Panc1 (cell line): Measurements from ENCODE around the gene GNMT. TPM values are rescaled to one million over a fixed set of nuclear protein-coding genes. Genes with fewer than 3 reads are reported as not detected.

Experiments used
- ATAC-seq: fragments of 200-7000 bp; cut with Tn5 transposase; 2 replicates; pipeline ENCODE4 v1.9.1; 2020; ENCODE audit warnings: mild to moderate bottlenecking, moderate library complexity
- BruUV-seq: library from RNA; stranded (reverse); fragments of 400-500 nt; replicated peaks from 2 replicates; lab custom pipeline; 2021; lab: Mats Ljungman, UMichigan
- CTCF ChIA-PET: fragments of 300-600 bp; sonication (Branson Sonifier 250); formaldehyde crosslinking; loops from one replicate; lab custom pipeline; 2022; ENCODE audit warnings: antibody characterized with exemption; lab: Charles Lee
- POLR2A ChIA-PET: fragments of 300-600 bp; sonication (Branson Sonifier 250); formaldehyde crosslinking; loops from one replicate; lab custom pipeline; 2022; ENCODE audit warnings: antibody characterized with exemption; lab: Charles Lee
- DNase-seq: peaks from one replicate; pipeline ENCODE4 v3.0.0-alpha.2; 2010; ENCODE audit warnings: low read depth, low spot score
- H3K27ac ChIP-seq: 2 replicates; pipeline ENCODE4 v1.5.1; 2011; ENCODE audit warnings: mild to moderate bottlenecking, low read length, inconsistent platforms
- H3K27me3 ChIP-seq: fragments of 200-500 bp; sonication (Bioruptor generic); 2 replicates; pipeline ENCODE4 v1.6.0; 2014; ENCODE audit warnings: low read length, inconsistent platforms; ENCODE audit not compliant: control insufficient read depth, insufficient read depth
- H3K36me3 ChIP-seq: fragments of 200-500 bp; sonication (Bioruptor generic); 2 replicates; pipeline ENCODE4 v1.5.1; 2014; ENCODE audit warnings: inconsistent platforms, mild to moderate bottlenecking, low read length, moderate library complexity; ENCODE audit not compliant: control insufficient read depth, insufficient read depth
- H3K4me1 ChIP-seq: 2 replicates; pipeline ENCODE4 v1.5.1; 2011; ENCODE audit warnings: inconsistent platforms, mild to moderate bottlenecking, low read length, moderate library complexity; ENCODE audit not compliant: control insufficient read depth, insufficient read depth
- H3K4me3 ChIP-seq, 2 experiments: 2 replicates each; pipeline ENCODE4 v1.5.1; 2011 to 2012; ENCODE audit warnings: low read depth in 2 of 2, low read length in 2 of 2, mild to moderate bottlenecking in 2 of 2, inconsistent platforms in 1 of 2, moderate library complexity in 1 of 2
- H3K9me3 ChIP-seq: fragments of 200-500 bp; sonication (Bioruptor generic); 2 replicates; pipeline ENCODE4 v1.5.1; 2014; ENCODE audit warnings: low read depth, mild to moderate bottlenecking, inconsistent platforms, low read length, moderate library complexity; ENCODE audit not compliant: control insufficient read depth, insufficient read depth
- POLR2AphosphoS5 ChIP-seq: IDR thresholded peaks from 2 replicates; pipeline ENCODE4 v1.6.1; 2012; ENCODE audit warnings: mild to moderate bottlenecking, low read depth, low read length, moderate library complexity
- SIN3A ChIP-seq: IDR thresholded peaks from 2 replicates; pipeline ENCODE4 v1.6.1; 2012; ENCODE audit warnings: low read depth, mild to moderate bottlenecking, low read length, moderate library complexity, borderline replicate concordance; ENCODE audit not compliant: insufficient read depth
- TCF7L2 ChIP-seq: IDR thresholded peaks from 2 replicates; pipeline ENCODE4 v1.6.1; 2011; ENCODE audit warnings: mild to moderate bottlenecking, low read depth, low read length, inconsistent platforms
- in situ Hi-C: cut with HindIII; loops from 2 replicates; pipeline ENCODE4 v1.10.0; 2016; ENCODE audit warnings: low sequenced_read_pairs, low pct_unique_long_range_greater_than_20kb
- intact Hi-C: fragments of 100-400 bp; cut with micrococcal nuclease; formaldehyde crosslinking; loops from one replicate; pipeline ENCODE4 v1.10.0; 2022; ENCODE audit not compliant: unreplicated experiment
- total RNA-seq: library from RNA; stranded (reverse); gene quantifications from one replicate; pipeline ENCODE4 v1.2.1, GENCODE V29; 2021; ENCODE audit not compliant: unreplicated experiment
- TF ChIP-seq, protein P1 (sequence below): fragments of 450-650 bp; IDR thresholded peaks from 2 replicates; pipeline ENCODE4 v1.5.1; 2017; ENCODE audit warnings: mild to moderate bottlenecking
- TF ChIP-seq, protein P2 (sequence below), 2 experiments: IDR thresholded peaks; 2 replicates each; pipeline ENCODE4 v1.6.1; 2011 to 2012; ENCODE audit warnings: low read depth in 2 of 2, control low read depth in 1 of 2, low read length in 1 of 2, mild to moderate bottlenecking in 1 of 2, moderate library complexity in 1 of 2; ENCODE audit not compliant: insufficient read depth in 1 of 2

GNMT gene
- total RNA-seq, 1 experiment from 2014 or later: 0.72 TPM

DNA sequence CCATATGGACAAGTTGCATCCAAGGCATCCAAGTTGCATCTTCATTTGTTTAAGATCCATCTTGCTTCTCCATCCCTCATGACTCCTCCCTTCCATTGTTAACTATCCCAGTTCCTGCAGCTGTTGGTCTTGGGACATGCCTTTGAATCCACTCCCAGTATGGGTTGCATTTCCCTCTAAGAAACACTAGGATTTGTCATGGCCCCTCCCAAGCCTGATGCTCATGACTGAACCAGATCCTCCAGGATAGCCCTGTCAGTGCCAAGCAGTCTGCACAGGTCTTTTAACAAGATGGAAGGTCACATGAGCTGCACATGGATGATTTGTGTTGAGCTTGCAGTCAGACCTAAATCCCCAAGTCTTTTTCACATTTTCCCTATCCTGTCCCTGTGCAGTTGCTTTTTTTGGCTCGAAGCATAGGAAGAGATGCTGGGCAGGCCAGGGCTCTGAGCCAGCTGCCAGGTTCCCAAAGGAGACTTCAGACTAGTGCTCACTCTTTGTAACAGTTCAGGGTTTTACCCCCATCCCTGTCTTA is 28.0 kb downstream of the GNMT start:
- H3K27ac ChIP-seq: no peak overlapping the region
- BruUV-seq: no TSS peak
- POLR2A ChIA-PET: interaction anchor here (1.1 kb wide), 1 partner anchor 25 kb away, joined by 3 read pairs; the partner anchor contains the start of gene MEA1
- CTCF ChIA-PET: no interaction called here
- H3K36me3 ChIP-seq: peaks cover 3% of the 10 kb centered on the region
- ATAC-seq (no peak), DNase-seq (no peak)
- no peaks in the 10 kb centered on the region for H3K9me3 ChIP-seq
- no peaks in the 10 kb centered on the region for H3K27me3 ChIP-seq
- peaks cover 6% of the 10 kb centered on the region; the same call in 1 of the 2 replicates for H3K4me1 ChIP-seq
- intact Hi-C loops (no loop called here), in situ Hi-C loops (no loop called here)
- TF ChIP-seq POLR2AphosphoS5 (no peak), SIN3A (no peak)
- TF ChIP-seq, protein P1, sequence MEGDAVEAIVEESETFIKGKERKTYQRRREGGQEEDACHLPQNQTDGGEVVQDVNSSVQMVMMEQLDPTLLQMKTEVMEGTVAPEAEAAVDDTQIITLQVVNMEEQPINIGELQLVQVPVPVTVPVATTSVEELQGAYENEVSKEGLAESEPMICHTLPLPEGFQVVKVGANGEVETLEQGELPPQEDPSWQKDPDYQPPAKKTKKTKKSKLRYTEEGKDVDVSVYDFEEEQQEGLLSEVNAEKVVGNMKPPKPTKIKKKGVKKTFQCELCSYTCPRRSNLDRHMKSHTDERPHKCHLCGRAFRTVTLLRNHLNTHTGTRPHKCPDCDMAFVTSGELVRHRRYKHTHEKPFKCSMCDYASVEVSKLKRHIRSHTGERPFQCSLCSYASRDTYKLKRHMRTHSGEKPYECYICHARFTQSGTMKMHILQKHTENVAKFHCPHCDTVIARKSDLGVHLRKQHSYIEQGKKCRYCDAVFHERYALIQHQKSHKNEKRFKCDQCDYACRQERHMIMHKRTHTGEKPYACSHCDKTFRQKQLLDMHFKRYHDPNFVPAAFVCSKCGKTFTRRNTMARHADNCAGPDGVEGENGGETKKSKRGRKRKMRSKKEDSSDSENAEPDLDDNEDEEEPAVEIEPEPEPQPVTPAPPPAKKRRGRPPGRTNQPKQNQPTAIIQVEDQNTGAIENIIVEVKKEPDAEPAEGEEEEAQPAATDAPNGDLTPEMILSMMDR: no peak
- H3K4me3 ChIP-seq: no peak overlapping the region

- DNase-seq: no peak
- BruUV-seq: no TSS peak
- Histone ChIP-seq H3K4me1 (peaks cover 3% of the 10 kb centered on the region; the same call in 1 of the 2 replicates), H3K27me3 (no peaks in the 10 kb centered on the region), H3K9me3 (no peaks in the 10 kb centered on the region), H3K27ac (no peak overlapping the region), H3K4me3 (no peak overlapping the region), H3K36me3 (peaks cover 3% of the 10 kb centered on the region)
- in situ Hi-C loops: no loop called here
- CTCF ChIA-PET: no interaction called here
- intact Hi-C loops: no loop called here
- POLR2A ChIA-PET: interaction anchor here (0.6 kb wide), 1 partner anchor 384 kb away, joined by 3 read pairs; no protein-coding TSS in a partner anchor
- TF ChIP-seq TCF7L2 (no peak), SIN3A (no peak), POLR2AphosphoS5 (no peak)
- TF ChIP-seq, protein P2, sequence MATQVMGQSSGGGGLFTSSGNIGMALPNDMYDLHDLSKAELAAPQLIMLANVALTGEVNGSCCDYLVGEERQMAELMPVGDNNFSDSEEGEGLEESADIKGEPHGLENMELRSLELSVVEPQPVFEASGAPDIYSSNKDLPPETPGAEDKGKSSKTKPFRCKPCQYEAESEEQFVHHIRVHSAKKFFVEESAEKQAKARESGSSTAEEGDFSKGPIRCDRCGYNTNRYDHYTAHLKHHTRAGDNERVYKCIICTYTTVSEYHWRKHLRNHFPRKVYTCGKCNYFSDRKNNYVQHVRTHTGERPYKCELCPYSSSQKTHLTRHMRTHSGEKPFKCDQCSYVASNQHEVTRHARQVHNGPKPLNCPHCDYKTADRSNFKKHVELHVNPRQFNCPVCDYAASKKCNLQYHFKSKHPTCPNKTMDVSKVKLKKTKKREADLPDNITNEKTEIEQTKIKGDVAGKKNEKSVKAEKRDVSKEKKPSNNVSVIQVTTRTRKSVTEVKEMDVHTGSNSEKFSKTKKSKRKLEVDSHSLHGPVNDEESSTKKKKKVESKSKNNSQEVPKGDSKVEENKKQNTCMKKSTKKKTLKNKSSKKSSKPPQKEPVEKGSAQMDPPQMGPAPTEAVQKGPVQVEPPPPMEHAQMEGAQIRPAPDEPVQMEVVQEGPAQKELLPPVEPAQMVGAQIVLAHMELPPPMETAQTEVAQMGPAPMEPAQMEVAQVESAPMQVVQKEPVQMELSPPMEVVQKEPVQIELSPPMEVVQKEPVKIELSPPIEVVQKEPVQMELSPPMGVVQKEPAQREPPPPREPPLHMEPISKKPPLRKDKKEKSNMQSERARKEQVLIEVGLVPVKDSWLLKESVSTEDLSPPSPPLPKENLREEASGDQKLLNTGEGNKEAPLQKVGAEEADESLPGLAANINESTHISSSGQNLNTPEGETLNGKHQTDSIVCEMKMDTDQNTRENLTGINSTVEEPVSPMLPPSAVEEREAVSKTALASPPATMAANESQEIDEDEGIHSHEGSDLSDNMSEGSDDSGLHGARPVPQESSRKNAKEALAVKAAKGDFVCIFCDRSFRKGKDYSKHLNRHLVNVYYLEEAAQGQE (IDR thresholded peaks at IDR 0.05; ENCODE audit: insufficient read depth in 1 of 2, low read depth in 2 of 2, low read length in 1 of 2): no peak
- TF ChIP-seq, protein P1: no peak
- ATAC-seq: no peak
Measured at GRCh38 chr6:42989923-42990322, 29.4 kb downstream of the GNMT start.
